Ascending aorta (tissue), 2 donors: ENCODE data around the gene FAM53A. TPM values are rescaled to one million over a fixed set of nuclear protein-coding genes. Genes with fewer than 3 reads are reported as not detected.

Experiments
- DNase-seq, 2 donors: peaks; one replicate each; pipeline ENCODE4 v3.0.0-alpha.2; 2019; ENCODE audit warnings: low spot score in 2 of 2
- H3K27ac ChIP-seq, 2 donors: fragments of 200-600 bp; sonication (generic); one replicate each; pipeline ENCODE4 v1.5.1; 2016 to 2017; ENCODE audit warnings: mild to moderate bottlenecking in 1 of 2
- H3K27me3 ChIP-seq: fragments of 200-600 bp; sonication (generic); one replicate; pipeline ENCODE4 v1.5.1; 2017
- H3K36me3 ChIP-seq, 2 donors: fragments of 200-600 bp; sonication (generic); one replicate each; pipeline ENCODE4 v1.5.1; 2016
- H3K4me1 ChIP-seq, 2 donors: fragments of 200-600 bp; sonication (generic); one replicate each; pipeline ENCODE4 v1.5.1; 2016 to 2017; ENCODE audit warnings: mild to moderate bottlenecking in 1 of 2
- H3K4me3 ChIP-seq, 2 donors: fragments of 200-600 bp; sonication (generic); one replicate each; pipeline ENCODE4 v1.5.1; 2016 to 2017; ENCODE audit warnings: mild to moderate bottlenecking in 1 of 2
- H3K9me3 ChIP-seq, 2 donors: fragments of 200-600 bp; sonication (generic); one replicate each; pipeline ENCODE4 v1.5.1; 2016
- CTCF ChIP-seq, 3 experiments: fragments of 200-600 bp in 2 of 3; fragments of 450-650 bp in 1 of 3; sonication (generic) in 2 of 3; IDR thresholded peaks; one replicate each; pipeline ENCODE4 v1.5.1; 2016 to 2019; ENCODE audit warnings: antibody characterized with exemption in 3 of 3, mild to moderate bottlenecking in 1 of 3, moderate library complexity in 1 of 3
- intact Hi-C: fragments of 100-400 bp; cut with DNase I; formaldehyde crosslinking; loops from one replicate; pipeline ENCODE4 v1.15.1; 2023
- total RNA-seq: library from RNA; depleted of rRNA; stranded (reverse); fragments of >200 nt; gene quantifications from one replicate; pipeline ENCODE4 v1.1.0, GENCODE V29; 2016

FAM53A gene
- total RNA-seq, 1 donor from 2014 or later: not detected

GRCh38 chr4:1659104-1660043 lies 24.7 kb downstream of the FAM53A start:
- intact Hi-C loops: no loop called here
- Histone ChIP-seq H3K4me1 (no peaks in the 10 kb centered on the region), H3K27me3 (no peaks in the 10 kb centered on the region), H3K4me3 (no peak overlapping the region), H3K9me3 (no peaks in the 10 kb centered on the region), H3K27ac (no peak overlapping the region), H3K36me3 (no peaks in the 10 kb centered on the region)
- no peak for DNase-seq
- TF ChIP-seq CTCF (IDR thresholded peaks at IDR 0.05): no peak

- intact Hi-C loops: no loop called here
- H3K27me3 ChIP-seq: no peaks in the 10 kb centered on the region
- no peaks in the 10 kb centered on the region for H3K36me3 ChIP-seq
- no peak overlapping the region for H3K27ac ChIP-seq
- H3K4me1 ChIP-seq: no peaks in the 10 kb centered on the region
- H3K9me3 ChIP-seq: no peaks in the 10 kb centered on the region
- DNase-seq: no peak
- H3K4me3 ChIP-seq: no peak overlapping the region
- no peak for TF ChIP-seq CTCF (IDR thresholded peaks at IDR 0.05)
These were observed 25.5 kb downstream of the FAM53A start for GRCh38 chr4:1658581-1658980.

- intact Hi-C loops: no loop called here
- no peaks in the 10 kb centered on the region for H3K27me3 ChIP-seq
- H3K36me3 ChIP-seq: no peaks in the 10 kb centered on the region
- H3K9me3 ChIP-seq: no peaks in the 10 kb centered on the region
- TF ChIP-seq CTCF (IDR thresholded peaks at IDR 0.05): no peak
- no peak overlapping the region for H3K4me3 ChIP-seq
- no peak for DNase-seq
- H3K4me1 ChIP-seq: no peaks in the 10 kb centered on the region
- no peak overlapping the region for H3K27ac ChIP-seq
These were observed 26.0 kb downstream of the FAM53A start for GRCh38 chr4:1658146-1658545.

- H3K4me3 ChIP-seq: no peak overlapping the region
These were observed 27.1 kb downstream of the FAM53A start for GRCh38 chr4:1656986-1657385.

GRCh38 chr4:1656132-1656531 lies 28.0 kb downstream of the FAM53A start:
- TF ChIP-seq CTCF (IDR thresholded peaks at IDR 0.05): no peak
- H3K4me3 ChIP-seq: no peak overlapping the region
- H3K36me3 ChIP-seq: no peaks in the 10 kb centered on the region
- DNase-seq: no peak
- no peaks in the 10 kb centered on the region for H3K27me3 ChIP-seq
- no peaks in the 10 kb centered on the region for H3K4me1 ChIP-seq
- H3K9me3 ChIP-seq: no peaks in the 10 kb centered on the region
- no peak overlapping the region for H3K27ac ChIP-seq
- intact Hi-C loops: no loop called here

More at GRCh38 chr4:1656986-1657385, 27.1 kb downstream of the FAM53A start:
- DNase-seq: no peak
- intact Hi-C loops: no loop called here
- no peaks in the 10 kb centered on the region for H3K9me3 ChIP-seq
- no peak overlapping the region for H3K27ac ChIP-seq
- no peaks in the 10 kb centered on the region for H3K4me1 ChIP-seq
- no peaks in the 10 kb centered on the region for H3K27me3 ChIP-seq
- TF ChIP-seq CTCF (IDR thresholded peaks at IDR 0.05): no peak
- no peaks in the 10 kb centered on the region for H3K36me3 ChIP-seq
